ENCODE measurements around the gene MAP7.

MAP7 gene

GRCh38 chr6:136429264-136430065, 120.8 kb downstream of the MAP7 start:
- H3K4me3 ChIP-seq (ENCODE audit: low read length), result no peak overlapping the region
- DNase-seq (ENCODE audit: low read depth), result no peak
- TF ChIP-seq CTCF (IDR thresholded peaks at IDR 0.05; ENCODE audit: insufficient read depth, low read depth, low read length, missing control alignments), result no peak

DNA sequence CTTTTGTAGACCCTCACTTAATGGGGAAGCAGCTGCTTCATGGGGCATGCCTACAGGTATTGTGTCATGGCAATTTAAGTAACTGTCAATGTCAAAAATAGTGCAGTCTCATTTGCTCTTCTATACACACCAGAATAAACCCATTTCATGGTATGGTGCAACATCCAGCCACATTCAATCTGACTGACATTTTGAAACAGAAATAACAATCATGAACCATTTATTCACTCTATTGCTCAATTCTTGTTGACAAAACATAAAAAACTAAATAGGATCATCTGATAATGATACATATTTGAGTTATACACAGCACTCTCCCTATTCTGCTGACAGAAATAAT, 122.9 kb downstream of the MAP7 start:
- H3K4me3 ChIP-seq (ENCODE audit: low read length), result no peak overlapping the region
- no peak for TF ChIP-seq CTCF (IDR thresholded peaks at IDR 0.05; ENCODE audit: insufficient read depth, low read depth, low read length, missing control alignments)
- DNase-seq (ENCODE audit: low read depth), result no peak

- no peak for TF ChIP-seq CTCF (IDR thresholded peaks at IDR 0.05; ENCODE audit: insufficient read depth, low read depth, low read length, missing control alignments)
- H3K4me3 ChIP-seq (ENCODE audit: low read length), result no peak overlapping the region
- no peak for DNase-seq (ENCODE audit: low read depth)
Observed at GRCh38 chr6:136426627-136427377, 123.4 kb downstream of the MAP7 start.

DNA sequence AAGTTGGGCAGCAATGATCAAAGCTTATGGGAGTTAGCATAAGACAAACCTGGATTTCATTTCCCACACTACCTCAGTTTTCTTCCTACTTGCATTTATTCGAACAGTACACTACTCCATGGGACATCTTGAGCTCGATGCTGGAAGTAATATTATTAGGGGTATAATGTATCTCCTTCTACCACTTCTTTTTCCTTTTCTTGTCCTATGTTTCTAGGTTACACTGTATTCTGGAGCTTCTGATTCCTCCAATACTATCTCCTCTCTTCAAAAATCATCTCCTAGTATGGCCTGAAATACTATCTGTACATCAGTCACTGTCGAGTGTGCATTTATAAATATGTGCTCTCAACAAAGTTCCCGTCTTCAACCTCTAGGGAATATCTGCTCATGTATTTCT, 124.4 kb downstream of the MAP7 start:
- no peak for TF ChIP-seq CTCF (IDR thresholded peaks at IDR 0.05; ENCODE audit: insufficient read depth, low read depth, low read length, missing control alignments)
- no peak for DNase-seq (ENCODE audit: low read depth)

DNA sequence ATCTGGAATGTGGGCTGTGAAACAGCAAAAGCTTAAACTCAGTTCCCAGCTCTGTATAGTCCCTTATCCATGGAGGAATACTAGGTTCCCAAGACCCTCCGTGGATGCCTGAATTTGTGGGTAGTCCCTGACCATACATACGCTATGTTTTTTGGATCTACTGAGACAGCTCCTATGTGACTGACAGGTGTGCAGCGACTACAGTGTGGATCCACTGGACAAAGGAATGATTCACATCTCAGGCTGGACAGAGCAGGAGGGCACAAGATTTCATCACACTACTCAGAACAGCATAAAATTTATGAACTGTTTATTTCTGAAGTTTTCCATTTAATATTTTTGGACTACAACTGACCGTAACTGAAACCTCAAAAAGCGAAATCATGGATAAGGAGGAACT, 125.3 kb downstream of the MAP7 start:
- no peak for TF ChIP-seq CTCF (IDR thresholded peaks at IDR 0.05; ENCODE audit: insufficient read depth, low read depth, low read length, missing control alignments)
- no peak for DNase-seq (ENCODE audit: low read depth)
- no peak overlapping the region for H3K4me3 ChIP-seq (ENCODE audit: low read length)

More for the DNA sequence above, 124.4 kb downstream of the MAP7 start:
- H3K4me3 ChIP-seq (ENCODE audit: low read length), result no peak overlapping the region

DNA sequence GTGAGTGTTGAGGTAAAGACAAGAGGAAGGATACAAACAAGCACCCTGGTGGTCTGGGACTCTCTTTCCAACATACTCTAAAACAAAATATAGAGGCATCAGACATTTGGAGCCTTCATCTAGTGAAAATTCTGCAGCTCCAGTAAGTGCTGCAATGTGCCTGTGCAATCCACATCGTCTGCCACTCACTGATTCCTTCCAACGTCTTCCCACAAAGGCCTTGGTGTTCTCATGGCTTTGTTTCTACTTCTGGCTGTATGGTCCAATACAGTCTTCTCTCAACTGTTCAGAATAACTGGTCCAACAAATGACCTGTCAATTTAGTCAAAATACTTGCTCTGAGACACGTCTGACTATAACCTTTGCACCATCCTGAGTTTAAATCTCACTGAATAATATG, 125.8 kb downstream of the MAP7 start:
- TF ChIP-seq CTCF (IDR thresholded peaks at IDR 0.05; ENCODE audit: insufficient read depth, low read depth, low read length, missing control alignments), result no peak
- H3K4me3 ChIP-seq (ENCODE audit: low read length), result no peak overlapping the region
- DNase-seq (ENCODE audit: low read depth), result no peak

Data from epithelial cell of esophagus (primary cell).